PFSK-1 (cell line): Measurements from ENCODE around the gene FTL.

Experiments used
- FOXP2 ChIP-seq: optimal IDR thresholded peaks from 2 replicates; pipeline ENCODE3; 2011; ENCODE audit warnings: borderline replicate concordance, control low read depth, inconsistent platforms; ENCODE audit not compliant: insufficient read depth; ENCODE audit errors: extremely low read length, extremely low read depth
- POLR2AphosphoS5 ChIP-seq: IDR thresholded peaks from 2 replicates; pipeline ENCODE4 v1.6.1; 2012; ENCODE audit warnings: low read depth, mild to moderate bottlenecking, control low read depth, low read length, moderate library complexity
- SIN3A ChIP-seq: IDR thresholded peaks from 2 replicates; pipeline ENCODE4 v1.6.1; 2012; ENCODE audit warnings: mild to moderate bottlenecking, low read length, moderate library complexity, borderline replicate concordance; ENCODE audit not compliant: insufficient read depth
- TAF1 ChIP-seq: IDR thresholded peaks from 2 replicates; pipeline ENCODE4 v1.6.1; 2012; ENCODE audit warnings: low read length, control low read depth, borderline replicate concordance; ENCODE audit not compliant: insufficient read depth
- TF ChIP-seq, protein P1 (sequence below), 2 experiments: IDR thresholded peaks; 2 replicates each; pipeline versions ENCODE4 v1.6.1 to v1.8.0; 2011 to 2012; ENCODE audit warnings: low read depth in 2 of 2, low read length in 2 of 2, control low read depth in 1 of 2, inconsistent platforms in 1 of 2, mild to moderate bottlenecking in 1 of 2, moderate library complexity in 1 of 2; ENCODE audit not compliant: insufficient read depth in 1 of 2

Gene FTL

DNA sequence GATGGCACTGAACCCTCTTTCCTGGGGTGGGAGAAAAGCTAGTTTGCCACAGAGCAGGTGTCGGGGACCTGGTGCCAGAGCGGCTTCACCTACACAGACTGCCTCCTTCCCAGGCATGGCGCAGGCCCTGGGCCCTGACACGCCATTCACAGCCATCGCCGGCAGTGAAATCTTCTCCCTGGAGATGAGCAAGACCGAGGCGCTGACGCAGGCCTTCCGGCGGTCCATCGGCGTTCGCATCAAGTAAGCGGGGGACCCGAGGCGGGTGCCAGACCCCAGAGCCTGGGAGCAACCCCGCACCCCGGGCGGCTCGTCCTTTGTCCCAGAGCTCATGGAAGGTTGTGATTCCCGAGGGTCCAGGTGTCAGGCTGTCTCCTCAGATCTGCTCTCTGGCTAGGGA is 41.8 kb downstream of the FTL start:
- no peak for TF ChIP-seq FOXP2
- no peak for TF ChIP-seq POLR2AphosphoS5
- TF ChIP-seq, protein P1, sequence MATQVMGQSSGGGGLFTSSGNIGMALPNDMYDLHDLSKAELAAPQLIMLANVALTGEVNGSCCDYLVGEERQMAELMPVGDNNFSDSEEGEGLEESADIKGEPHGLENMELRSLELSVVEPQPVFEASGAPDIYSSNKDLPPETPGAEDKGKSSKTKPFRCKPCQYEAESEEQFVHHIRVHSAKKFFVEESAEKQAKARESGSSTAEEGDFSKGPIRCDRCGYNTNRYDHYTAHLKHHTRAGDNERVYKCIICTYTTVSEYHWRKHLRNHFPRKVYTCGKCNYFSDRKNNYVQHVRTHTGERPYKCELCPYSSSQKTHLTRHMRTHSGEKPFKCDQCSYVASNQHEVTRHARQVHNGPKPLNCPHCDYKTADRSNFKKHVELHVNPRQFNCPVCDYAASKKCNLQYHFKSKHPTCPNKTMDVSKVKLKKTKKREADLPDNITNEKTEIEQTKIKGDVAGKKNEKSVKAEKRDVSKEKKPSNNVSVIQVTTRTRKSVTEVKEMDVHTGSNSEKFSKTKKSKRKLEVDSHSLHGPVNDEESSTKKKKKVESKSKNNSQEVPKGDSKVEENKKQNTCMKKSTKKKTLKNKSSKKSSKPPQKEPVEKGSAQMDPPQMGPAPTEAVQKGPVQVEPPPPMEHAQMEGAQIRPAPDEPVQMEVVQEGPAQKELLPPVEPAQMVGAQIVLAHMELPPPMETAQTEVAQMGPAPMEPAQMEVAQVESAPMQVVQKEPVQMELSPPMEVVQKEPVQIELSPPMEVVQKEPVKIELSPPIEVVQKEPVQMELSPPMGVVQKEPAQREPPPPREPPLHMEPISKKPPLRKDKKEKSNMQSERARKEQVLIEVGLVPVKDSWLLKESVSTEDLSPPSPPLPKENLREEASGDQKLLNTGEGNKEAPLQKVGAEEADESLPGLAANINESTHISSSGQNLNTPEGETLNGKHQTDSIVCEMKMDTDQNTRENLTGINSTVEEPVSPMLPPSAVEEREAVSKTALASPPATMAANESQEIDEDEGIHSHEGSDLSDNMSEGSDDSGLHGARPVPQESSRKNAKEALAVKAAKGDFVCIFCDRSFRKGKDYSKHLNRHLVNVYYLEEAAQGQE (IDR thresholded peaks at IDR 0.05; ENCODE audit: insufficient read depth in 1 of 2, low read depth in 2 of 2, low read length in 2 of 2), result no peak
- no peak for TF ChIP-seq TAF1
- no peak for TF ChIP-seq SIN3A

DNA sequence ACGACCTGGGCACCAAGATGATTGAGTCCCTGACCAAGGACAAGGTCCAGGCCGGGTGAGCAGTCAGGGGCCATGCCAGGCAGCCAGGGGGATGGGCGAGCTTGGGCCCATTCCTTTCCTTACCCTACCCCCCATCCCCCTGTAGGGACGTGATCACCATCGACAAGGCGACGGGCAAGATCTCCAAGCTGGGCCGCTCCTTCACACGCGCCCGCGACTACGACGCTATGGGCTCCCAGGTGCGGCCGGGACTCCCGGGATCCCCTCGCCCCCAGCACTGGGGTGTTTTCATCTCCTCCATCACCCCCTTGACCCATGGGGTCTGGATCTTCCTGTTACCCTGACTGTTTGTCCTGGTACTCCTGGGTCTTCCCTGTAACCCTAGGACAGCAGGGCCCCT is 44.7 kb downstream of the FTL start:
- TF ChIP-seq POLR2AphosphoS5, result no peak
- TF ChIP-seq SIN3A, result no peak
- no peak for TF ChIP-seq TAF1
- TF ChIP-seq, protein P1 (IDR thresholded peaks at IDR 0.05; ENCODE audit: insufficient read depth in 1 of 2, low read depth in 2 of 2, low read length in 2 of 2), result no peak
- no peak for TF ChIP-seq FOXP2

DNA sequence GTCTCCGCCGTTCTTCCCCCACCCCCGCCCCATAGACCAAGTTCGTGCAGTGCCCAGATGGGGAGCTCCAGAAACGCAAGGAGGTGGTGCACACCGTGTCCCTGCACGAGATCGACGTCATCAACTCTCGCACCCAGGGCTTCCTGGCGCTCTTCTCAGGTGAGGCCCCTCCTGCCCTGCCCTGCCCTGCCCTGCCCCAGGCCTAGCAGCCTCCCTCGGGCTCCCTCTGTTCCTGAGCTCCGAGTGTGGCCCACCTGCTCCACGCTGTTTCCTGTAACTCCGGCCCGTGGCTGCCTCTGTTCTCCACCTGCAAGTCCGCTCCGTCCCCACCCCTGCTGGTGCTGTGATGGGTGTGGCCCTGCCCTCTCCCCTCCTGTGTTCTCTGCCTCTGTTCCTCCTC is 45.3 kb downstream of the FTL start:
- no peak for TF ChIP-seq SIN3A
- no peak for TF ChIP-seq TAF1

- TF ChIP-seq SIN3A, result no peak
- no peak for TF ChIP-seq TAF1
- TF ChIP-seq FOXP2, result no peak
- TF ChIP-seq, protein P1 (IDR thresholded peaks at IDR 0.05; ENCODE audit: insufficient read depth in 1 of 2, low read depth in 2 of 2, low read length in 2 of 2), result no peak
- TF ChIP-seq POLR2AphosphoS5, result no peak
Measured at GRCh38 chr19:49011194-49011593, 46.1 kb downstream of the FTL start.

DNA sequence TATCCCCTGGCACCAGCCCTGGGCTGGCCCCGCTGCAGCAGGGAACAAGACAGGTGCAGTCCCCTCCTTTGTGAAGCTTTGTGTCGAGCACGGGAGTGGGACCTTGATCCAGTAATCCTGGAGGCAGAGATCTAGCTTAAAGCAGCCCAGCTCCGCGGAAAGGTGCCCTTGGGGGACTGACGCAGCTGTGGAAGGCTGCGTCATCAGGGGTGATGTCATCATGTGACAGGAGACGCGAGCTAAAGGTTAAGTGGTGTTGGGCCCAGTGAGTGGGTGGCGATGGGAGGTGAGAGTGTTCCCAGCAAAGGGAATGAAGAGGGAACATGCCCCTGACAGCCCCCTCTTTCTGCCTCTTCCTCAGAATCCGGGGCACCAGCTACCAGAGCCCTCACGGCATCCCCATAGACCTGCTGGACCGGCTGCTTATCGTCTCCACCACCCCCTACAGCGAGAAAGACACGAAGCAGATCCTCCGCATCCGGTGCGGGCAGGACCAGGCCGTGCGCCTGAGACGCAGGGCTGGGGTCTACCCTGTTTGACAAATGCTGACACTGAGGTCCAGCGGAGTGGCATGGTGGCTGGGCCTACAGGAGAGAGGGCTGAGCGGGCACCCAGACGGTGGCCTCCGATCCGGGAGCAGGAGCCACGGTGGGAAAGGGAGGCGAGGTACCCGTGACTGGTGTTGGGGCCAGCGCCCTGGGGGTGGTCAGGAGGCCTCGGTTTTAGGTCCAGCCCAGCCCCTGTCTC is 49.2 kb downstream of the FTL start:
- TF ChIP-seq TAF1 (no peak), SIN3A (no peak), FOXP2 (no peak), POLR2AphosphoS5 (no peak)
- TF ChIP-seq, protein P1 (IDR thresholded peaks at IDR 0.05; ENCODE audit: insufficient read depth in 1 of 2, low read depth in 2 of 2, low read length in 2 of 2), result no peak
